H1 (cell line): ENCODE data around the gene PAPOLG.

ENCODE experiments used
- ASH2L ChIP-seq: fragments of 200-600, 300-600 bp; sonication (generic); IDR thresholded peaks from one replicate; pipeline ENCODE4 v1.7.1; 2017; ENCODE audit warnings: low read length
- BCL11A ChIP-seq, 2 experiments: IDR thresholded peaks; one replicate each; pipeline ENCODE4 v1.6.1; 2011; ENCODE audit warnings: low read depth in 2 of 2, low read length in 2 of 2, mild to moderate bottlenecking in 2 of 2
- EP300 ChIP-seq, 2 experiments: IDR thresholded peaks; 1 replicate in 1 of 2; 2 replicates in 1 of 2; pipeline ENCODE4 v1.6.1; 2011 to 2012; ENCODE audit warnings: low read depth in 2 of 2, low read length in 2 of 2, mild to moderate bottlenecking in 2 of 2, borderline replicate concordance in 1 of 2, inconsistent platforms in 1 of 2, moderate library complexity in 1 of 2
- EZH2 ChIP-seq: fragments of 200-600 bp; sonication (generic); IDR thresholded peaks from 2 replicates; pipeline ENCODE4 v1.7.1; 2012; ENCODE audit warnings: low read depth, mild to moderate bottlenecking, moderate library complexity, low read length, inconsistent platforms; ENCODE audit not compliant: severe bottlenecking
- JUND ChIP-seq: IDR thresholded peaks from 2 replicates; pipeline ENCODE4 v1.6.1; 2011; ENCODE audit warnings: mild to moderate bottlenecking, improper control_type of control experiment, low read length
- POLR2A ChIP-seq, 2 experiments: IDR thresholded peaks; 1 replicate in 1 of 2; 2 replicates in 1 of 2; pipeline ENCODE4 v1.6.1; 2011; ENCODE audit warnings: low read depth in 2 of 2, low read length in 2 of 2, mild to moderate bottlenecking in 2 of 2; ENCODE audit errors: control extremely low read depth in 1 of 2
- SUZ12 ChIP-seq: fragments of 200-600 bp; sonication (generic); IDR thresholded peaks from 2 replicates; pipeline ENCODE4 v1.6.1; 2012; ENCODE audit warnings: mild to moderate bottlenecking, inconsistent platforms, low read length, moderate library complexity, mixed read lengths
- USF2 ChIP-seq: IDR thresholded peaks from 2 replicates; pipeline ENCODE4 v1.6.1; 2011; ENCODE audit warnings: low read length, improper control_type of control experiment
- YY1 ChIP-seq: IDR thresholded peaks from 2 replicates; pipeline ENCODE4 v1.6.1; 2011; ENCODE audit warnings: low read depth, mild to moderate bottlenecking, low read length
- TF ChIP-seq, protein P1 (sequence below), 3 experiments: IDR thresholded peaks; 1 replicate in 2 of 3; 2 replicates in 1 of 3; pipeline versions ENCODE4 v1.5.1 to v1.6.1; 2011; ENCODE audit warnings: low read length in 3 of 3, mild to moderate bottlenecking in 3 of 3, inconsistent platforms in 2 of 3, low read depth in 1 of 3, moderate library complexity in 1 of 3; ENCODE audit not compliant: insufficient read depth in 1 of 3; ENCODE audit errors: control extremely low read depth in 1 of 3

- TF ChIP-seq BCL11A (IDR thresholded peaks at IDR 0.05; ENCODE audit: low read depth in 2 of 2, low read length in 2 of 2) (no peak), ASH2L (no peak), USF2 (no peak), YY1 (no peak), EP300 (IDR thresholded peaks at IDR 0.05; ENCODE audit: borderline replicate concordance in 1 of 2, low read depth in 2 of 2, low read length in 2 of 2) (no peak), JUND (no peak), SUZ12 (no peak), EZH2 (no peak), POLR2A (IDR thresholded peaks at IDR 0.05; ENCODE audit: control extremely low read depth in 1 of 2, low read depth in 2 of 2, low read length in 2 of 2) (no peak)
- TF ChIP-seq, protein P1, sequence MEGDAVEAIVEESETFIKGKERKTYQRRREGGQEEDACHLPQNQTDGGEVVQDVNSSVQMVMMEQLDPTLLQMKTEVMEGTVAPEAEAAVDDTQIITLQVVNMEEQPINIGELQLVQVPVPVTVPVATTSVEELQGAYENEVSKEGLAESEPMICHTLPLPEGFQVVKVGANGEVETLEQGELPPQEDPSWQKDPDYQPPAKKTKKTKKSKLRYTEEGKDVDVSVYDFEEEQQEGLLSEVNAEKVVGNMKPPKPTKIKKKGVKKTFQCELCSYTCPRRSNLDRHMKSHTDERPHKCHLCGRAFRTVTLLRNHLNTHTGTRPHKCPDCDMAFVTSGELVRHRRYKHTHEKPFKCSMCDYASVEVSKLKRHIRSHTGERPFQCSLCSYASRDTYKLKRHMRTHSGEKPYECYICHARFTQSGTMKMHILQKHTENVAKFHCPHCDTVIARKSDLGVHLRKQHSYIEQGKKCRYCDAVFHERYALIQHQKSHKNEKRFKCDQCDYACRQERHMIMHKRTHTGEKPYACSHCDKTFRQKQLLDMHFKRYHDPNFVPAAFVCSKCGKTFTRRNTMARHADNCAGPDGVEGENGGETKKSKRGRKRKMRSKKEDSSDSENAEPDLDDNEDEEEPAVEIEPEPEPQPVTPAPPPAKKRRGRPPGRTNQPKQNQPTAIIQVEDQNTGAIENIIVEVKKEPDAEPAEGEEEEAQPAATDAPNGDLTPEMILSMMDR (IDR thresholded peaks at IDR 0.05; ENCODE audit: control extremely low read depth in 1 of 3, insufficient read depth in 1 of 3, low read depth in 1 of 3, low read length in 3 of 3) = no peak
Measured at GRCh38 chr2:60766283-60766682, 10.2 kb downstream of the PAPOLG start.
